Activated naive CD4-positive, alpha-beta T cell treated with anti-CD3 and anti-CD28 coated beads for 36 hours (primary cell): ENCODE measurements around the gene SHISA6. TPM values are rescaled to one million over a fixed set of nuclear protein-coding genes. Genes with fewer than 3 reads are reported as not detected.

ENCODE experiments used
- CTCF ChIA-PET: fragments of 350-600 bp; sonication (Branson Sonifier 250); formaldehyde crosslinking; loops from one replicate; lab custom pipeline; 2021; ENCODE audit warnings: antibody characterized with exemption; lab: Charles Lee
- DNase-seq: peaks from one replicate; pipeline ENCODE4 v3.0.0-alpha.2; 2020
- H3K27ac Mint-ChIP-seq: one replicate; pipeline ENCODE4 v1.8.0; 2021; ENCODE audit warnings: mild to moderate bottlenecking, mixed read lengths
- H3K27me3 Mint-ChIP-seq: one replicate; pipeline ENCODE4 v1.8.0; 2021; ENCODE audit warnings: low read depth, mixed read lengths
- H3K36me3 Mint-ChIP-seq: one replicate; pipeline ENCODE4 v1.8.0; 2021; ENCODE audit warnings: low read depth, mixed read lengths
- H3K4me1 Mint-ChIP-seq: one replicate; pipeline ENCODE4 v1.8.0; 2021; ENCODE audit warnings: low read depth, mixed read lengths
- H3K4me3 Mint-ChIP-seq: one replicate; pipeline ENCODE4 v1.8.0; 2021; ENCODE audit warnings: mild to moderate bottlenecking, moderate library complexity, mixed read lengths
- H3K9me3 Mint-ChIP-seq: one replicate; pipeline ENCODE4 v1.8.0; 2021; ENCODE audit warnings: mixed read lengths
- intact Hi-C: fragments of 100-400 bp; cut with micrococcal nuclease; formaldehyde crosslinking; loops from one replicate; pipeline ENCODE4 v1.15.1; 2023
- total RNA-seq, 2 experiments: library from RNA; stranded (reverse); gene quantifications; one replicate each; pipeline ENCODE4 v1.2.3, GENCODE V29; 2021

SHISA6 gene
- total RNA-seq, 2 experiments from 2014 or later, result not detected

- Mint-ChIP-seq H3K9me3 (peaks cover 2% of the 10 kb centered on the region), H3K36me3 (no peaks in the 10 kb centered on the region), H3K4me3 (no peak overlapping the region), H3K4me1 (no peaks in the 10 kb centered on the region), H3K27ac (no peak overlapping the region), H3K27me3 (no peaks in the 10 kb centered on the region)
- no peak for DNase-seq
- CTCF ChIA-PET, result no interaction called here
- intact Hi-C loops, result no loop called here
Measured at GRCh38 chr17:11273596-11273995, 32.6 kb downstream of the SHISA6 start.

GRCh38 chr17:11274106-11274505 is 33.1 kb downstream of the SHISA6 start:
- no peak overlapping the region for H3K27ac Mint-ChIP-seq
- CTCF ChIA-PET, result no interaction called here
- H3K9me3 Mint-ChIP-seq, result peaks cover 2% of the 10 kb centered on the region
- no peaks in the 10 kb centered on the region for H3K27me3 Mint-ChIP-seq
- H3K36me3 Mint-ChIP-seq, result no peaks in the 10 kb centered on the region
- intact Hi-C loops, result no loop called here
- H3K4me3 Mint-ChIP-seq, result no peak overlapping the region
- DNase-seq, result no peak
- no peaks in the 10 kb centered on the region for H3K4me1 Mint-ChIP-seq

- peaks cover 4% of the 10 kb centered on the region for H3K9me3 Mint-ChIP-seq
- no peak overlapping the region for H3K4me3 Mint-ChIP-seq
- no peaks in the 10 kb centered on the region for H3K4me1 Mint-ChIP-seq
- H3K36me3 Mint-ChIP-seq, result no peaks in the 10 kb centered on the region
- CTCF ChIA-PET, result no interaction called here
- intact Hi-C loops, result no loop called here
- H3K27ac Mint-ChIP-seq, result no peak overlapping the region
- H3K27me3 Mint-ChIP-seq, result no peaks in the 10 kb centered on the region
- DNase-seq, result no peak
Measured at GRCh38 chr17:11276486-11276885, 35.5 kb downstream of the SHISA6 start.

GRCh38 chr17:11278186-11278991 is 37.4 kb downstream of the SHISA6 start:
- H3K27ac Mint-ChIP-seq, result no peak overlapping the region
- H3K9me3 Mint-ChIP-seq, result peaks cover 9% of the 10 kb centered on the region
- H3K27me3 Mint-ChIP-seq, result no peaks in the 10 kb centered on the region
- DNase-seq, result no peak
- CTCF ChIA-PET, result no interaction called here
- no peaks in the 10 kb centered on the region for H3K36me3 Mint-ChIP-seq
- no peak overlapping the region for H3K4me3 Mint-ChIP-seq
- H3K4me1 Mint-ChIP-seq, result no peaks in the 10 kb centered on the region
- intact Hi-C loops, result no loop called here

GRCh38 chr17:11278992-11279270 is 37.9 kb downstream of the SHISA6 start:
- DNase-seq, result no peak
- Mint-ChIP-seq H3K36me3 (no peaks in the 10 kb centered on the region), H3K9me3 (peaks cover 9% of the 10 kb centered on the region), H3K4me3 (no peak overlapping the region), H3K27ac (no peak overlapping the region), H3K27me3 (no peaks in the 10 kb centered on the region), H3K4me1 (no peaks in the 10 kb centered on the region)
- intact Hi-C loops, result no loop called here
- CTCF ChIA-PET, result no interaction called here

GRCh38 chr17:11279776-11280344 is 38.8 kb downstream of the SHISA6 start:
- Mint-ChIP-seq H3K27me3 (no peaks in the 10 kb centered on the region), H3K27ac (no peak overlapping the region), H3K36me3 (no peaks in the 10 kb centered on the region), H3K4me1 (no peaks in the 10 kb centered on the region), H3K9me3 (peaks cover 9% of the 10 kb centered on the region), H3K4me3 (no peak overlapping the region)
- intact Hi-C loops, result no loop called here
- CTCF ChIA-PET, result no interaction called here
- no peak for DNase-seq

GRCh38 chr17:11282586-11282985 is 41.6 kb downstream of the SHISA6 start:
- Mint-ChIP-seq H3K36me3 (no peaks in the 10 kb centered on the region), H3K4me1 (no peaks in the 10 kb centered on the region), H3K27me3 (no peaks in the 10 kb centered on the region), H3K9me3 (peaks cover 9% of the 10 kb centered on the region), H3K4me3 (no peak overlapping the region), H3K27ac (no peak overlapping the region)
- CTCF ChIA-PET, result no interaction called here
- intact Hi-C loops, result no loop called here
- DNase-seq, result no peak

- CTCF ChIA-PET, result no interaction called here
- no peaks in the 10 kb centered on the region for H3K36me3 Mint-ChIP-seq
- no peaks in the 10 kb centered on the region for H3K4me1 Mint-ChIP-seq
- peaks cover 10% of the 10 kb centered on the region for H3K9me3 Mint-ChIP-seq
- no peak for DNase-seq
- no peak overlapping the region for H3K27ac Mint-ChIP-seq
- H3K4me3 Mint-ChIP-seq, result no peak overlapping the region
- peaks cover 2% of the 10 kb centered on the region for H3K27me3 Mint-ChIP-seq
- intact Hi-C loops, result no loop called here
Measured at GRCh38 chr17:11284811-11285210, 43.8 kb downstream of the SHISA6 start.

GRCh38 chr17:11285946-11286345 is 44.9 kb downstream of the SHISA6 start:
- H3K27me3 Mint-ChIP-seq, result peaks cover 2% of the 10 kb centered on the region
- peaks cover 10% of the 10 kb centered on the region for H3K9me3 Mint-ChIP-seq
- H3K36me3 Mint-ChIP-seq, result no peaks in the 10 kb centered on the region
- intact Hi-C loops, result no loop called here
- CTCF ChIA-PET, result no interaction called here
- no peak overlapping the region for H3K27ac Mint-ChIP-seq
- DNase-seq, result no peak
- no peaks in the 10 kb centered on the region for H3K4me1 Mint-ChIP-seq
- H3K4me3 Mint-ChIP-seq, result no peak overlapping the region

- intact Hi-C loops, result no loop called here
- no peak overlapping the region for H3K4me3 Mint-ChIP-seq
- CTCF ChIA-PET, result no interaction called here
Measured at GRCh38 chr17:11287791-11288190, 46.8 kb downstream of the SHISA6 start.

GRCh38 chr17:11290814-11291213 is 49.8 kb downstream of the SHISA6 start:
- Mint-ChIP-seq H3K36me3 (no peaks in the 10 kb centered on the region), H3K4me3 (no peak overlapping the region), H3K9me3 (peaks cover 2% of the 10 kb centered on the region), H3K4me1 (no peaks in the 10 kb centered on the region), H3K27ac (no peak overlapping the region), H3K27me3 (peaks cover 2% of the 10 kb centered on the region)
- intact Hi-C loops, result no loop called here
- CTCF ChIA-PET, result no interaction called here
- no peak for DNase-seq

More at GRCh38 chr17:11287791-11288190, 46.8 kb downstream of the SHISA6 start:
- H3K36me3 Mint-ChIP-seq, result no peaks in the 10 kb centered on the region
- no peaks in the 10 kb centered on the region for H3K4me1 Mint-ChIP-seq
- no peak for DNase-seq
- peaks cover 2% of the 10 kb centered on the region for H3K27me3 Mint-ChIP-seq
- H3K27ac Mint-ChIP-seq, result no peak overlapping the region
- peaks cover 2% of the 10 kb centered on the region for H3K9me3 Mint-ChIP-seq

- Mint-ChIP-seq H3K9me3 (peaks cover 5% of the 10 kb centered on the region), H3K36me3 (no peaks in the 10 kb centered on the region), H3K27ac (no peak overlapping the region), H3K4me3 (no peak overlapping the region), H3K4me1 (no peaks in the 10 kb centered on the region), H3K27me3 (peaks cover 2% of the 10 kb centered on the region)
- intact Hi-C loops, result no loop called here
- CTCF ChIA-PET, result no interaction called here
- DNase-seq, result no peak
Measured at GRCh38 chr17:11292491-11292890, 51.5 kb downstream of the SHISA6 start.

GRCh38 chr17:11293480-11293879 is 52.5 kb downstream of the SHISA6 start:
- intact Hi-C loops, result no loop called here
- no peak overlapping the region for H3K27ac Mint-ChIP-seq
- DNase-seq, result no peak
- no peak overlapping the region for H3K4me3 Mint-ChIP-seq
- no peaks in the 10 kb centered on the region for H3K27me3 Mint-ChIP-seq
- H3K36me3 Mint-ChIP-seq, result no peaks in the 10 kb centered on the region
- no peaks in the 10 kb centered on the region for H3K4me1 Mint-ChIP-seq
- H3K9me3 Mint-ChIP-seq, result peaks cover 3% of the 10 kb centered on the region
- CTCF ChIA-PET, result no interaction called here
